NCI-H82 treated with DMSO at 0.1 percent for 48 hours (cell line): Measurements from ENCODE around the gene STK4.

Experiments
- DNase-seq: peaks from one replicate; lab custom pipeline; 2025; ENCODE audit not compliant: unreplicated experiment; lab: John Stamatoyannopoulos, UW

STK4 gene

GRCh38 chr20:45104786-45105185, 138.5 kb downstream of the STK4 start:
- DNase-seq: no peak

GRCh38 chr20:45105317-45105716, 139.0 kb downstream of the STK4 start:
- no peak for DNase-seq

GRCh38 chr20:45109634-45110033, 143.3 kb downstream of the STK4 start:
- no peak for DNase-seq

- no peak for DNase-seq
Observed at GRCh38 chr20:45110301-45110700, 144.0 kb downstream of the STK4 start.

- DNase-seq: no peak
Observed at GRCh38 chr20:45111285-45111684, 145.0 kb downstream of the STK4 start.

GRCh38 chr20:45111799-45112471, 145.6 kb downstream of the STK4 start:
- DNase-seq: no peak

GRCh38 chr20:45112754-45113153, 146.4 kb downstream of the STK4 start:
- DNase-seq: no peak

- DNase-seq: no peak
Observed at GRCh38 chr20:45113865-45114264, 147.6 kb downstream of the STK4 start.

- no peak for DNase-seq
Observed at GRCh38 chr20:45114465-45115385, 148.4 kb downstream of the STK4 start, which contains the start of gene WFDC5. Gene WFDC5 (minus strand): TSS chr20:45115174. CDS start chr20:45115083, 91 bp downstream.

GRCh38 chr20:45115386-45115774, 149.1 kb downstream of the STK4 start:
- DNase-seq: no peak

- DNase-seq: no peak
Observed at GRCh38 chr20:45115829-45116228, 149.5 kb downstream of the STK4 start.

GRCh38 chr20:45117581-45117980, 151.3 kb downstream of the STK4 start:
- DNase-seq: no peak

- DNase-seq: no peak
Observed at GRCh38 chr20:45118028-45118427, 151.7 kb downstream of the STK4 start.

GRCh38 chr20:45119556-45120266, 153.4 kb downstream of the STK4 start:
- no peak for DNase-seq

GRCh38 chr20:45121388-45121787, 155.1 kb downstream of the STK4 start:
- DNase-seq: no peak

GRCh38 chr20:45124365-45124764, 158.1 kb downstream of the STK4 start, which contains the start of gene WFDC12:
Gene WFDC12 (minus strand): TSS chr20:45124465. CDS start chr20:45124447, 18 bp downstream.
- DNase-seq: no peak

- no peak for DNase-seq
Observed at GRCh38 chr20:45128099-45128498, 161.8 kb downstream of the STK4 start.
